Measurements from ENCODE around the gene BCR.

The BCR gene

GRCh38 chr22:23285734-23286133, 105.4 kb downstream of the BCR start:
- no peak for DNase-seq (ENCODE audit: low spot score)
- no peak for TF ChIP-seq CTCF (IDR thresholded peaks at IDR 0.05; ENCODE audit: extremely low read depth, insufficient read depth, missing control alignments)
- in situ Hi-C loops (cut with MboI; ENCODE audit: low pct_unique_long_range_greater_than_20kb, low sequenced_read_pairs, unreplicated experiment): no loop called here

GRCh38 chr22:23286296-23286695, 106.0 kb downstream of the BCR start:
- no peak for DNase-seq (ENCODE audit: low spot score)
- no peak for TF ChIP-seq CTCF (IDR thresholded peaks at IDR 0.05; ENCODE audit: extremely low read depth, insufficient read depth, missing control alignments)
- in situ Hi-C loops (cut with MboI; ENCODE audit: low pct_unique_long_range_greater_than_20kb, low sequenced_read_pairs, unreplicated experiment): no loop called here

- in situ Hi-C loops (cut with MboI; ENCODE audit: low pct_unique_long_range_greater_than_20kb, low sequenced_read_pairs, unreplicated experiment): no loop called here
- DNase-seq (ENCODE audit: low spot score): no peak
- TF ChIP-seq CTCF (IDR thresholded peaks at IDR 0.05; ENCODE audit: extremely low read depth, insufficient read depth, missing control alignments): no peak
Observed at GRCh38 chr22:23287136-23288095, 107.1 kb downstream of the BCR start.

- in situ Hi-C loops (cut with MboI; ENCODE audit: low pct_unique_long_range_greater_than_20kb, low sequenced_read_pairs, unreplicated experiment): no loop called here
- no peak for DNase-seq (ENCODE audit: low spot score)
- no peak for TF ChIP-seq CTCF (IDR thresholded peaks at IDR 0.05; ENCODE audit: extremely low read depth, insufficient read depth, missing control alignments)
Observed at GRCh38 chr22:23288301-23289129, 108.2 kb downstream of the BCR start.

- in situ Hi-C loops (cut with MboI; ENCODE audit: low pct_unique_long_range_greater_than_20kb, low sequenced_read_pairs, unreplicated experiment): no loop called here
- no peak for DNase-seq (ENCODE audit: low spot score)
Observed at GRCh38 chr22:23289130-23289503, 108.8 kb downstream of the BCR start.

More at GRCh38 chr22:23289130-23289503, 108.8 kb downstream of the BCR start:
- no peak for TF ChIP-seq CTCF (IDR thresholded peaks at IDR 0.05; ENCODE audit: extremely low read depth, insufficient read depth, missing control alignments)

All from GM13977 (cell line).